AG04450 (cell line): ENCODE data around the gene DNAH10. TPM values are rescaled to one million over a fixed set of nuclear protein-coding genes. Genes with fewer than 3 reads are reported as not detected.

Experiments used
- CTCF ChIA-PET: fragments of 300-600, 350-600 bp; formaldehyde crosslinking; extraction: SDS; loops from one replicate; lab custom pipeline; 2022; ENCODE audit warnings: antibody characterized with exemption, inconsistent platforms; lab: Charles Lee
- POLR2A ChIA-PET: fragments of 350-600 bp; formaldehyde crosslinking; extraction: SDS; loops from one replicate; lab custom pipeline; 2021; ENCODE audit warnings: antibody characterized with exemption, inconsistent platforms; lab: Yijun Ruan, JAX
- DNase-seq: peaks from one replicate; pipeline ENCODE4 v3.0.0-alpha.2; 2011; ENCODE audit warnings: low read depth, low spot score
- H3K27ac ChIP-seq: one replicate; pipeline ENCODE4 v1.5.1; 2012; ENCODE audit warnings: low read depth, low read length, control low read depth
- H3K27me3 ChIP-seq: one replicate; pipeline ENCODE4 v1.6.0; 2012; ENCODE audit warnings: low read length; ENCODE audit not compliant: control insufficient read depth, insufficient read depth
- H3K4me3 ChIP-seq: 2 replicates; pipeline ENCODE4 v1.5.1; 2011; ENCODE audit warnings: mild to moderate bottlenecking, low read depth, low read length, control low read depth
- H3K9me3 ChIP-seq: 2 replicates; pipeline ENCODE4 v1.5.1; 2012; ENCODE audit warnings: low read length; ENCODE audit not compliant: control insufficient read depth, insufficient read depth
- polyA plus RNA-seq: library from polyadenylated mRNA; depleted of rRNA; stranded (reverse); fragments of >200 nt; gene quantifications from 2 replicates; pipeline ENCODE4 v1.2.3, GENCODE V29; 2011
- TF ChIP-seq, protein P1 (sequence below): IDR thresholded peaks from 2 replicates; pipeline ENCODE4 v1.5.1; 2011; ENCODE audit warnings: low read depth, low read length, control low read depth, inconsistent platforms

DNAH10 gene
- polyA plus RNA-seq, 1 experiment = 9.1 TPM

DNA sequence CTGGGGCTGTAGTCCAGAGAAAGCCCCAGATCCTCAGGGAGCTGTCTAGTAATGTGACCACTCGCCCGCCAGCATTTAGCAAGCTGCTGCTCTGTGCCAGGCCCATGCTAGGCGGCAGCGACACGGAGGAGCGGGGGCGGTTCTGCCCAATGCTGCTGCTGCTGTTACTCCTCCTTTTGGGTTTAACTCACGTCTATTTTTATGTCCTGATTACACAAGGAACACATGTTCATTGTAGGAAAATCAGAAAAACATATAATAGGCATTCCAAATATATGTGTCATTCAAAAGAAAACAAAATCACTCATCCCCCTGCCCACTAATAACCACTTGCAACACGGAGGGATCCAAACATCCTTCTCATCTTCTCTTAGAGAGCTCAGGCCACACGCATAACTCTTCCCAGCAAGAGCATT, 180.1 kb downstream of the DNAH10 start:
- H3K4me3 ChIP-seq = no peak overlapping the region; the same call in 1 of the 2 replicates
- ChIA-PET CTCF (interaction anchor here (3.3 kb wide), 1 partner anchor 37 kb away, joined by 19 read pairs; no protein-coding TSS in a partner anchor), POLR2A (interaction anchor here (1.3 to 2.0 kb wide), 2 partner anchors 10 to 11 kb away, joined by 3 to 11 read pairs; no protein-coding TSS in a partner anchor)
- H3K9me3 ChIP-seq = peaks cover 18% of the 10 kb centered on the region
- peak; percentile 68 for DNase-seq
- TF ChIP-seq, protein P1, sequence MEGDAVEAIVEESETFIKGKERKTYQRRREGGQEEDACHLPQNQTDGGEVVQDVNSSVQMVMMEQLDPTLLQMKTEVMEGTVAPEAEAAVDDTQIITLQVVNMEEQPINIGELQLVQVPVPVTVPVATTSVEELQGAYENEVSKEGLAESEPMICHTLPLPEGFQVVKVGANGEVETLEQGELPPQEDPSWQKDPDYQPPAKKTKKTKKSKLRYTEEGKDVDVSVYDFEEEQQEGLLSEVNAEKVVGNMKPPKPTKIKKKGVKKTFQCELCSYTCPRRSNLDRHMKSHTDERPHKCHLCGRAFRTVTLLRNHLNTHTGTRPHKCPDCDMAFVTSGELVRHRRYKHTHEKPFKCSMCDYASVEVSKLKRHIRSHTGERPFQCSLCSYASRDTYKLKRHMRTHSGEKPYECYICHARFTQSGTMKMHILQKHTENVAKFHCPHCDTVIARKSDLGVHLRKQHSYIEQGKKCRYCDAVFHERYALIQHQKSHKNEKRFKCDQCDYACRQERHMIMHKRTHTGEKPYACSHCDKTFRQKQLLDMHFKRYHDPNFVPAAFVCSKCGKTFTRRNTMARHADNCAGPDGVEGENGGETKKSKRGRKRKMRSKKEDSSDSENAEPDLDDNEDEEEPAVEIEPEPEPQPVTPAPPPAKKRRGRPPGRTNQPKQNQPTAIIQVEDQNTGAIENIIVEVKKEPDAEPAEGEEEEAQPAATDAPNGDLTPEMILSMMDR = no peak
- H3K27me3 ChIP-seq = no peaks in the 10 kb centered on the region
- H3K27ac ChIP-seq = peak overlapping the region; percentile 89

DNA sequence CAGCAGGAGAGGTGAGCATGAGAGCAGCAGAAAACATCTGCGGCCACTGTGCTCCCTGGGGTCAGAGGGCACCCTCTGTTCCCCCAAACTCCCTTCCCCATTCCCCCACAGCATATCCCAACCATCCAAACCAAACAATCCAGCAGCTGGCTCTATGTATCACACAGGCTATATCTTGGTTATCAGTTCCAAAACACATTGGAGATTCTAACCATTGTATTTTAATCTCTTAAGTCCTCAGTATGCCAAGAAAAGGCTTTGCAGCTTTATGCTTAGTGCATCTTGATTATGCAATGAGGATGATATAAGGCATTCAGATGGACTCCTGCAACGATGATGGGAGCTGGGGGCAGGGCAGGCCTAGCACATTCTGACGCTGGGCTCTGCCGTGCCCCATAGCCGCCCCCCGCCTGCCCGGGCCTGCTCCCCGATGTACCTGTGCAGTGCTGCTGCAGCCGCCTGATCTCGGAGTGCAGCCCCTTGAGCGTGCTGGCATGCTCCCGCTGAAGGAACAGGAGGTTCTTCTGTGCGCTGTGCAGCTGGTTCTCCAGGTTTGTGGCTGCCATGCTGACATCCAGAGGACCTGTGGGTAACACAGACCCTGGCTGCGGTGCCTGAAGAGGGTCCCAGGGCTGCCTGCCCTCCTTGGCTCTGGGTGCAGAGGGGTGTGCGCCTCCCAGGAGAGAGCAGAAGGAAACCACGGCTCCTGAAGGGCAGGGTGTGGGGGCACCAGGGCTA, 181.0 kb downstream of the DNAH10 start:
- peaks cover 18% of the 10 kb centered on the region for H3K9me3 ChIP-seq
- ChIA-PET POLR2A (interaction anchor here (1.3 to 2.0 kb wide), 2 partner anchors 9 to 10 kb away, joined by 3 to 11 read pairs; no protein-coding TSS in a partner anchor), CTCF (interaction anchor here (3.3 kb wide), 1 partner anchor 38 kb away, joined by 19 read pairs; no protein-coding TSS in a partner anchor)
- H3K27me3 ChIP-seq = no peaks in the 10 kb centered on the region
- no peak overlapping the region; the same call in 1 of the 2 replicates for H3K4me3 ChIP-seq
- DNase-seq = no peak
- TF ChIP-seq, protein P1 = no peak
- peak overlapping the region; percentile 89 for H3K27ac ChIP-seq

DNA sequence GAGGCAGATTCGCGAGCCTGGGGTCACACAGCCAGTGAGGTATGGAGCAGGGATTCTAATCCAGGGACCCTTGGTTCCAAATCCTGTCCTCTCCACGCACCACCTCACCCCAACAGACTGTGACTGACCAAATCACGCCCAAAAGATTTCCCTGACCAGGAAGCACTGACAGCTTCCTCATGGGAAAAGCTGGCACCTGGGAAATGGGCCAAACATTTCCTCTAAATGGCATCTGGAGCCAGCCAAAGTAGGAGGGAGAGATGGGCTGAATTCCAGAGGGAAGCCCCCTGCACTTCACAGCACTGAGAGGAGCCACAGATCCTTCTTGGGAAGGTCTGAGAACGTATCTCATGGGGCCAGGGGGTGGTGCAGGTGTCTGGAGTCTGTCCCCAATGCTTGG, 181.7 kb downstream of the DNAH10 start:
- Histone ChIP-seq H3K27me3 (no peaks in the 10 kb centered on the region), H3K27ac (no peak overlapping the region), H3K4me3 (no peak overlapping the region), H3K9me3 (peaks cover 18% of the 10 kb centered on the region)
- TF ChIP-seq, protein P1 = no peak
- CTCF ChIA-PET = no interaction called here
- DNase-seq = no peak
- POLR2A ChIA-PET = no interaction called here

DNA sequence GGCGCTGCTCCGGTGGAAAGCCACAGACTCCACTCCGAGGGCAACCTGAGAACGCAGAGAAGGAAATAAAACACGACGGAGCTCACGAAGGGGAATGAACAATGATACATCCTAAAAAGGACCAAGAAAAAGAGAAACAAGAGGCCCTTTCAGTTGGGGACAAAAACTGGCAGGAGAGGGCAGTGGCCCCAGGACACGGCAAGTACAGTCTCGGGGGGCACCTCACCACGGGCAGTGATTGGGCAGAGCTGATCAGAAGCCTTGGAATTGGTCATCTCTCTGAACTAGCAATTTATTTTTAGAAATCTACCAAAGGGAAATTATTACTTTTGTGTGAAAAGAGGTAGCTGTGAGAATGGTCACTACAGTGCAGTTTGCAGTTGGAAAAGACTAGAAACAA, 182.6 kb downstream of the DNAH10 start:
- Histone ChIP-seq H3K27me3 (no peaks in the 10 kb centered on the region), H3K9me3 (peaks cover 18% of the 10 kb centered on the region), H3K4me3 (no peak overlapping the region), H3K27ac (no peak overlapping the region)
- no peak for DNase-seq
- TF ChIP-seq, protein P1 = no peak
- POLR2A ChIA-PET = no interaction called here
- CTCF ChIA-PET = no interaction called here
